WTC11 (cell line): ENCODE measurements around the gene LENG1.

Source experiments
- ATF3 ChIP-seq: sonication (generic); formaldehyde crosslinking; conservative IDR thresholded peaks from 2 replicates; pipeline ENCODE4 v1.8.1; 2022; ENCODE audit warnings: mild to moderate bottlenecking, missing genetic modification reagents
- CBFB ChIP-seq: sonication (generic); formaldehyde crosslinking; IDR thresholded peaks from 2 replicates; pipeline ENCODE4 v1.8.1; 2022; ENCODE audit warnings: mild to moderate bottlenecking, low read depth, missing genetic modification reagents
- CTCF ChIP-seq: fragments of 200-600 bp; IDR thresholded peaks from 2 replicates; pipeline ENCODE4 v1.8.0; 2022; ENCODE audit warnings: antibody characterized with exemption
- E2F4 ChIP-seq: sonication (generic); formaldehyde crosslinking; IDR thresholded peaks from 2 replicates; pipeline ENCODE4 v1.8.1; 2022; ENCODE audit warnings: low read depth, mild to moderate bottlenecking, moderate library complexity, missing genetic modification reagents, borderline replicate concordance
- ETV6 ChIP-seq: sonication (generic); formaldehyde crosslinking; IDR thresholded peaks from 2 replicates; pipeline ENCODE4 v1.8.1; 2022; ENCODE audit warnings: mild to moderate bottlenecking, missing genetic modification reagents
- NR2C2 ChIP-seq: sonication (generic); formaldehyde crosslinking; IDR thresholded peaks from 2 replicates; pipeline ENCODE4 v1.8.0; 2022; ENCODE audit warnings: mild to moderate bottlenecking, missing genetic modification reagents
- RELA ChIP-seq: sonication (generic); formaldehyde crosslinking; IDR thresholded peaks from 2 replicates; pipeline ENCODE4 v1.8.1; 2022; ENCODE audit warnings: missing genetic modification reagents, mild to moderate bottlenecking, borderline replicate concordance
- TP53 ChIP-seq: sonication (generic); formaldehyde crosslinking; IDR thresholded peaks from 2 replicates; pipeline ENCODE4 v1.8.1; 2023; ENCODE audit warnings: mild to moderate bottlenecking, missing genetic modification reagents
- USF2 ChIP-seq: sonication (generic); formaldehyde crosslinking; IDR thresholded peaks from 2 replicates; pipeline ENCODE4 v1.8.1; 2023; ENCODE audit warnings: mild to moderate bottlenecking, missing genetic modification reagents, moderate library complexity
- ZNF232 ChIP-seq: sonication (generic); formaldehyde crosslinking; IDR thresholded peaks from 2 replicates; pipeline ENCODE4 v1.8.0; 2022; ENCODE audit warnings: mild to moderate bottlenecking, missing genetic modification reagents
- ZNF317 ChIP-seq: sonication (generic); formaldehyde crosslinking; IDR thresholded peaks from 2 replicates; pipeline ENCODE4 v1.8.1; 2023; ENCODE audit warnings: low read depth, mild to moderate bottlenecking, moderate library complexity, missing genetic modification reagents, borderline replicate concordance
- TF ChIP-seq, protein P1 (sequence below): sonication (generic); formaldehyde crosslinking; IDR thresholded peaks from 2 replicates; pipeline ENCODE4 v1.8.1; 2022; ENCODE audit warnings: mild to moderate bottlenecking, moderate library complexity, missing genetic modification reagents

DNA sequence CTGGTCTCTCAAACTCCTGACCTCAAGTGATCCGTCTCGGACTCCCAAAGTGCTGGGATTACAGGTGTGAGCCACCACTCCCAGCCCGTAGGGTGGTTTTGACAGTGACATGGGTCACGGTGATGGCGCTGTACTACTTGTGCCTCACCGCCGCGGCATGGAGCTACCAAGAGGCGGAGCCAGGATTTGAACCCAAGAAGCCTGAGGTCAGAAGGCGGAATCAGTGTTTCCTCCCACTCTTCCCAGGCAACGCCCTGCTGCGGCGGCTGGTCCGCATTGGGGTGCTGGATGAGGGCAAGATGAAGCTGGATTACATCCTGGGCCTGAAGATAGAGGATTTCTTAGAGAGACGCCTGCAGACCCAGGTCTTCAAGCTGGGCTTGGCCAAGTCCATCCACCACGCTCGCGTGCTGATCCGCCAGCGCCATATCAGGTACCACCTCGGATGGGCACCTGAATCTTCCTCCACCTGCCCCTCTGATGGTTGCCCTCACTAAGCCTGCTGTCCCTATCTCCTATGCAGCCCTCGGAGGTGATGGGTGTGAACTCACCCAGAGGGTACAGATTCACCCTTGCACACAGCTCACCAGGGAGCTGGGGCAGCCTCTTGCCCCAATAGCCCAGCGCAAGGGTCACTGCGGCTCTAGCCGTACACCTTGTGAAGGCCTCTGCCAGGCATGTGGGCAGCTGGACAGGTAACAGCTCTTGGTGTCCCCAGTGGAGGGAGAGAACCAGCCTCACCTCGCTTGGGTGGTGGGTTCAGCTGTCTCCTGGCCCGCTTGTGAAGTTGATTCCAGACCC, 46.7 kb upstream of the LENG1 start:
- TF ChIP-seq ZNF232 (CRISPR knock-in tag): no peak
- TF ChIP-seq TP53 (CRISPR knock-in tag): no peak
- TF ChIP-seq CBFB (CRISPR knock-in tag): no peak
- TF ChIP-seq CTCF: no peak
- no peak for TF ChIP-seq ETV6 (CRISPR knock-in tag)
- TF ChIP-seq, protein P1, sequence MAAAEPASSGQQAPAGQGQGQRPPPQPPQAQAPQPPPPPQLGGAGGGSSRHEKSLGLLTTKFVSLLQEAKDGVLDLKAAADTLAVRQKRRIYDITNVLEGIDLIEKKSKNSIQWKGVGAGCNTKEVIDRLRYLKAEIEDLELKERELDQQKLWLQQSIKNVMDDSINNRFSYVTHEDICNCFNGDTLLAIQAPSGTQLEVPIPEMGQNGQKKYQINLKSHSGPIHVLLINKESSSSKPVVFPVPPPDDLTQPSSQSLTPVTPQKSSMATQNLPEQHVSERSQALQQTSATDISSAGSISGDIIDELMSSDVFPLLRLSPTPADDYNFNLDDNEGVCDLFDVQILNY (CRISPR knock-in tag): no peak
- TF ChIP-seq ATF3 (CRISPR knock-in tag): no peak
- no peak for TF ChIP-seq RELA (CRISPR knock-in tag)
- no peak for TF ChIP-seq ZNF317 (CRISPR knock-in tag)
- no peak for TF ChIP-seq NR2C2
- TF ChIP-seq E2F4: no peak
- TF ChIP-seq USF2 (CRISPR knock-in tag): no peak
